Breast epithelium (tissue), 4 donors: ENCODE measurements around the gene EFL1. TPM values are rescaled to one million over a fixed set of nuclear protein-coding genes. Genes with fewer than 3 reads are reported as not detected.
"Not testable (repeated sequence)": the region's sequence is repeated elsewhere in the genome, so short reads cannot be mapped to it uniquely, and the experiment has no call there.

ENCODE experiments used
- DNase-seq, 2 donors: peaks; one replicate each; pipeline ENCODE4 v3.0.0-alpha.2; 2019; ENCODE audit warnings: low spot score in 2 of 2
- H3K27ac ChIP-seq, 2 donors: fragments of 200-600 bp; sonication (generic) in 1 of 2; one replicate each; pipeline ENCODE4 v1.5.1; 2016 to 2019; ENCODE audit warnings: mild to moderate bottlenecking in 1 of 2
- H3K27me3 ChIP-seq, 2 donors: fragments of 200-600 bp; sonication (generic) in 1 of 2; one replicate each; pipeline versions ENCODE4 v1.5.1 to v1.6.0; 2017 to 2019; ENCODE audit warnings: control low read depth in 1 of 2, mild to moderate bottlenecking in 1 of 2
- H3K36me3 ChIP-seq: fragments of 200-600 bp; one replicate; pipeline ENCODE4 v1.5.1; 2019
- H3K4me1 ChIP-seq, 2 donors: fragments of 200-600 bp; sonication (generic); one replicate each; pipeline ENCODE4 v1.5.1; 2016 to 2019; ENCODE audit warnings: control low read depth in 1 of 2
- H3K4me3 ChIP-seq, 3 donors: fragments of 200-600 bp; sonication (generic); 1 replicate in 2 of 3; 2 replicates in 1 of 3; pipeline ENCODE4 v1.5.1; 2016 to 2019; ENCODE audit warnings: mild to moderate bottlenecking in 3 of 3, moderate library complexity in 2 of 3
- H3K9me3 ChIP-seq, 2 donors: fragments of 200-600 bp; sonication (generic) in 1 of 2; one replicate each; pipeline ENCODE4 v1.5.1; 2016 to 2019; ENCODE audit warnings: control low read depth in 1 of 2
- CTCF ChIP-seq, 3 donors: fragments of 450-650 bp; IDR thresholded peaks; one replicate each; pipeline ENCODE4 v1.5.1; 2016 to 2017; ENCODE audit warnings: antibody characterized with exemption in 3 of 3, mild to moderate bottlenecking in 3 of 3, moderate library complexity in 3 of 3
- POLR2A ChIP-seq: fragments of 450-650 bp; IDR thresholded peaks from one replicate; pipeline ENCODE4 v1.6.1; 2016; ENCODE audit warnings: antibody characterized with exemption, mild to moderate bottlenecking, moderate library complexity
- POLR2AphosphoS5 ChIP-seq, 3 donors: sonication (generic); formaldehyde crosslinking; IDR thresholded peaks; one replicate each; pipeline ENCODE4 v1.6.1; 2017; ENCODE audit warnings: antibody characterized with exemption in 3 of 3
- intact Hi-C: fragments of 100-400 bp; cut with DNase I; formaldehyde crosslinking; loops from one replicate; pipeline ENCODE4 v1.15.1; 2023; ENCODE audit warnings: low total_unique reads
- total RNA-seq, 3 donors: library from RNA; depleted of rRNA; stranded (reverse); fragments of >200 nt; gene quantifications; one replicate each; pipeline ENCODE4 v1.1.0, GENCODE V29; 2016

Gene EFL1
- total RNA-seq, 3 donors from 2014 or later: 12.5 to 23.7 (median 22.9) TPM

- intact Hi-C loops: no loop called here
- DNase-seq: no peak
- TF ChIP-seq POLR2AphosphoS5 (IDR thresholded peaks at IDR 0.05) (no peak), CTCF (IDR thresholded peaks at IDR 0.05) (no peak), POLR2A (no peak)
- Histone ChIP-seq H3K9me3 (no peaks in the 10 kb centered on the region), H3K36me3 (no peaks in the 10 kb centered on the region), H3K27ac (no peak overlapping the region), H3K4me3 (no peak overlapping the region), H3K4me1 (no peaks in the 10 kb centered on the region), H3K27me3 (no peaks in the 10 kb centered on the region)
Measured at GRCh38 chr15:82228750-82229149, 33.8 kb downstream of the EFL1 start.

DNA sequence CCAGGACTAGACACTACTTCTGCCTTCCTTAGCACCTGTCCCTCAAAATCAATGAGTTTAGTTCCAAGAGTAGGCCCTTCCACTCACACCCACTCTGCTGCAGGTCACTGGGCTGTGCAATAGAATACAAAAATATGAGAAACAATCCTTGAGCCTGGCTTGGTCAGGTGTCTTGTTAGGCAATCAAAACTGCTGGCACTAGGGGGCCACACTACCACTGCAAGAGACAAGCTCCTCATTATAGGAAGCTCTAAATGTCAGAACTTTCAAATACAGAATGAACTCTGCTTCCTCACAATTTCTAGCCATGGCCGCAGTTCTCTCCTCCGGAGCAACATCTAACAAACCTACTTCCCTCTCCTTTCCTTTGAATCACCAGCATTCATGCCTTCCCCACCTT is 41.0 kb downstream of the EFL1 start:
- intact Hi-C loops, H3K27ac ChIP-seq, H3K4me1 ChIP-seq, H3K27me3 ChIP-seq, DNase-seq, H3K36me3 ChIP-seq, H3K4me3 ChIP-seq, H3K9me3 ChIP-seq: not testable (repeated sequence)

GRCh38 chr15:82216092-82216491 is 46.4 kb downstream of the EFL1 start:
- H3K27ac ChIP-seq, H3K4me3 ChIP-seq, H3K27me3 ChIP-seq, intact Hi-C loops, DNase-seq, H3K9me3 ChIP-seq, H3K4me1 ChIP-seq, H3K36me3 ChIP-seq: not testable (repeated sequence)

DNA sequence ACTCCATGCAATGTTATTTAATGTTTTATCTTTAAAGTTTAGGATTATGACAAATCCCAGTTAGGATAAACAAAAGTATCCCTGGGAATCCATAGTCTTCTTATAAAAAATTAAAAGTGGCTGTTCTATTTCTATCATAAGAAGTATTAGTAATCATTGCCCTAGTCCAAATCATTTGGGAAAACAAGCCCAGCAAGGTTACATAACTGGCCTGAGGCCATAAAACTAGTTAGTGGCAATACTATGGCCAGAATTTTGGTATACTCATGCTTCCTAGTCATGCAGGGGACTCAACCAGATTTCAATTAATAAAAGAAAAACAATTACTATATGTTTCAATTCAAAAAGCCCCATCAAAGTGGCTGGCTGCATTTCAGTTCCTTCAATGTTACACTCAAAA is 50.3 kb downstream of the EFL1 start:
- H3K9me3 ChIP-seq, intact Hi-C loops, DNase-seq, H3K27me3 ChIP-seq, H3K4me3 ChIP-seq, H3K4me1 ChIP-seq, H3K27ac ChIP-seq, H3K36me3 ChIP-seq: not testable (repeated sequence)

DNA sequence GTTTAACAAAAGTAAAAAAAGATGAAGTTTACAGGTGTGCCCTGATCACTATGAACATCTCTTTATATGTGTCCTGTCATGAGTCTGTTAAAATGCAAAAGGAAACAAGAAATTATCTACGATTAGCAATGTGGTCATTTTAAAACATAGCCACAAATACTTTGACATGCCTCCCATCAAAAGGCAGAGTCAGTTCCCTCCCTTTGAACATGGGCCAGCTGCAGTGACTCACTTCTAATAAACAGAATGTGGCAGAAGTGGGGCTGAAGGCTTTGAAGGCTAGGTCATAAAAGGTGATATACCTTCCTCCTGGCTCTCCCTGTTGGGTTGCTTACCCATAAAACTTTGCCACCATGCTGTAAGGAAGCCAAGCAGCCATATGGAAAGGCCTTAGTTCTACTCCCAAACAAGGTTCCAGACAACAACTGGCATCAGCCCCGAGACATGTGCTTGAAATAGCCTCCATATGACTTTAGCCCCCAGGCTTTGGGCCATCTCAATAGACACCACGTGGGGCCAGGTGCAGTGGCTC is 52.4 kb downstream of the EFL1 start:
- H3K36me3 ChIP-seq, H3K9me3 ChIP-seq, H3K4me3 ChIP-seq, H3K27ac ChIP-seq, intact Hi-C loops, H3K4me1 ChIP-seq, H3K27me3 ChIP-seq, DNase-seq: not testable (repeated sequence)

DNA sequence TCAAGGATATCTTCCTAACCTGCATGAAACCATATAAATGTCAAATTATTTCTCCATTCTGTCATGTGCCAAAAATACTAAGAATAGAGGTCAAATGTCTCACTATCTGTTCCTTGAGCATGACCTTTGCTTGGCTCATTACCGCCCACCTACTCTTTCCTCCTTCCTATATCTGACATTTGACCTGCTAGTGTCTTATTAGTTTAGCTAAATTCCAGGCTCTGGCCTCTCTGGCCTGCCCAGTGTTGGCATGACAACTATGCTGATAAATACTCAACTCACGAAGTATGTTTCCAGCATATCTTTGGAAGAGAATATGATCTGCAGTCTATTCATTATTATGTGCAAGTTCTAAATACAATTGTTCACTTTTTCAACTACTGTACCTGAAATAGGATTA is 58.0 kb downstream of the EFL1 start:
- H3K4me3 ChIP-seq, H3K9me3 ChIP-seq, H3K27ac ChIP-seq, intact Hi-C loops, H3K4me1 ChIP-seq, H3K36me3 ChIP-seq, DNase-seq, H3K27me3 ChIP-seq: not testable (repeated sequence)

- TF ChIP-seq CTCF (IDR thresholded peaks at IDR 0.05) (peak; percentile 41 to 80 (median 69)), POLR2AphosphoS5 (IDR thresholded peaks at IDR 0.05) (no peak), POLR2A (no peak)
- Histone ChIP-seq H3K4me1 (no peaks in the 10 kb centered on the region), H3K4me3 (no peak overlapping the region), H3K27ac (no peak overlapping the region), H3K36me3 (no peaks in the 10 kb centered on the region), H3K27me3 (no peaks in the 10 kb centered on the region), H3K9me3 (no peaks in the 10 kb centered on the region)
- intact Hi-C loops: no loop called here
- peak; percentile 46 to 60 for DNase-seq
Measured at GRCh38 chr15:82197733-82198594, 64.6 kb downstream of the EFL1 start.
